ENCODE data around the gene WDR17.

Gene WDR17

DNA sequence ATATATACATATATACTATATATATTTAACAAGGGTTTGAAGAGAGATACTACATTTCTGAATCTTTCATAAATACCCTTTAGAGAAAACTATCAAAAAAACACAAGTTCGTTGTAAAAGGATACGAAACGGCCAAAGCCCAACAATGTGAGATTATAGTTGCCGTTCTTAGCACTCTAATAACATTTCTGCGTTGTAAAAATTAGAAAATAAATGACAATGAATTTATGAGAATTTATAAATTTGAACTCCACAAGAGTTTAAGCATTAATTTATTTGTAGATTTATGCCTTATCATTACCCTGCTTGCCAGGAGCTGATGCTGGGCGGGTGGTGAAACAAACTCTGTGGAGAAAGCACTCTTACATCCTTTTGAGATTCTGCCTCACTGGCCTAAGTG is 1.1 kb downstream of the WDR17 start:
- no peak for DNase-seq (ENCODE audit: extremely low read depth, low read depth)
- H3K4me3 ChIP-seq (replicated peaks; ENCODE audit: low read depth, low read length), result no peak overlapping the region
- TF ChIP-seq, protein P1, sequence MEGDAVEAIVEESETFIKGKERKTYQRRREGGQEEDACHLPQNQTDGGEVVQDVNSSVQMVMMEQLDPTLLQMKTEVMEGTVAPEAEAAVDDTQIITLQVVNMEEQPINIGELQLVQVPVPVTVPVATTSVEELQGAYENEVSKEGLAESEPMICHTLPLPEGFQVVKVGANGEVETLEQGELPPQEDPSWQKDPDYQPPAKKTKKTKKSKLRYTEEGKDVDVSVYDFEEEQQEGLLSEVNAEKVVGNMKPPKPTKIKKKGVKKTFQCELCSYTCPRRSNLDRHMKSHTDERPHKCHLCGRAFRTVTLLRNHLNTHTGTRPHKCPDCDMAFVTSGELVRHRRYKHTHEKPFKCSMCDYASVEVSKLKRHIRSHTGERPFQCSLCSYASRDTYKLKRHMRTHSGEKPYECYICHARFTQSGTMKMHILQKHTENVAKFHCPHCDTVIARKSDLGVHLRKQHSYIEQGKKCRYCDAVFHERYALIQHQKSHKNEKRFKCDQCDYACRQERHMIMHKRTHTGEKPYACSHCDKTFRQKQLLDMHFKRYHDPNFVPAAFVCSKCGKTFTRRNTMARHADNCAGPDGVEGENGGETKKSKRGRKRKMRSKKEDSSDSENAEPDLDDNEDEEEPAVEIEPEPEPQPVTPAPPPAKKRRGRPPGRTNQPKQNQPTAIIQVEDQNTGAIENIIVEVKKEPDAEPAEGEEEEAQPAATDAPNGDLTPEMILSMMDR (IDR thresholded peaks at IDR 0.05; ENCODE audit: low read depth, low read length, missing control alignments), result no peak

DNA sequence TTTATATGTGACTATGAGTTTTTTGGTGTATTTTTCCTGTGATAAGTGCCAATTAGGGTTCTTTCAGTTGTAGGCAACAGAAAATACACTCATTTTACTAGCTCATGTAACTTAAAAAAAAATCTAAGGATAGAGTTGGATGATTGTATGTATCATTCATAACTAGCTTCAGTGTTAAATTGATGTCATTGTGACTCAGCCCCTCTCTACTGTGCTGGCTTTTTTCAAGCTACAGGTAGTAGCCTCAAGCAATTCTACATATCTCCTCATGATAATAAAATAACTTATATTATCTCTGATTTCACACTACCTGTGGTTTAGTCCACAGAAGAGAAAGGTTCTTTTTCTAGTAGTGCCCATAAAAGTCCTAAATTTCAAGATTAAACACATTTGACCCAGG is 11.9 kb downstream of the WDR17 start:
- H3K4me3 ChIP-seq (replicated peaks; ENCODE audit: low read depth, low read length), result no peak overlapping the region
- DNase-seq (ENCODE audit: extremely low read depth, low read depth), result no peak
- TF ChIP-seq, protein P1 (IDR thresholded peaks at IDR 0.05; ENCODE audit: low read depth, low read length, missing control alignments), result no peak

DNA sequence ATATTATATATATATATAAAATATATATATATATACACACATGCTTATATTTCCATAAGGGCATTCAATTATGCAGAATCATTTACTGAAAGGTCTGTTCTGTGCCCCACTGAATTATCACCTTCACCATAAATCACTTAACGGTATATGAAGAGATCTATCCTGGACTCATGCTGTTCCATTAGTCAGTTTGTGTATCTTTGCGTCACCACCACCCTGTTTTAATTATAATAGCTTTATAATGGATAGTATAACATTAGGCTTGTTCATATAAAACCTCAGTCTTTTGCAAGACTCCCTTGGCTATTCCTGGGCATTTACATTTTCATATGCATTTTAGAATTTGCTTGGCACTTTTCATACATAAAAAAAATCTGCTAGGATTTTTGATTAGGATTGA is 19.1 kb downstream of the WDR17 start:
- H3K4me3 ChIP-seq (replicated peaks; ENCODE audit: low read depth, low read length), result no peak overlapping the region
- no peak for DNase-seq (ENCODE audit: extremely low read depth, low read depth)
- TF ChIP-seq, protein P1 (IDR thresholded peaks at IDR 0.05; ENCODE audit: low read depth, low read length, missing control alignments), result no peak

DNA sequence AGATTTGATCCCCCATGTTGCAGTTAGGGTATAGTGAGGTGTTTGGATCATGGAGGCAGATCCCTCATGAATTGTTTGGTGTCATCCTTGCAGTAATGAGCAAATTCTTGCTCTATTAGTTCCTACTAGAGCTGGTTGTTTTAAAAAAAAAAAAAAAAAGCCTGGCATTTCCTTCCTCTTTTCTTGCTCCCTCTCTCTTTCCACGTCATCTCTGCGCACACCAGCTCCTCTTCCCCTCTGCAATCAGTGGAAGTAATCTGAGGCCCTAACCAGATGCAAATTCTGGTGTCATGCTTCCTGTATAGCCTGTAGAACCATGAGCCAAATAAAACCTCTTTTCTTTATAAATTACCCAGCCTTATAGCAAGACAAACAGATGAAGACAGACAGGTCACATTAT is 24.5 kb downstream of the WDR17 start:
- no peak overlapping the region for H3K4me3 ChIP-seq (replicated peaks; ENCODE audit: low read depth, low read length)
- TF ChIP-seq, protein P1 (IDR thresholded peaks at IDR 0.05; ENCODE audit: low read depth, low read length, missing control alignments), result no peak
- no peak for DNase-seq (ENCODE audit: extremely low read depth, low read depth)

DNA sequence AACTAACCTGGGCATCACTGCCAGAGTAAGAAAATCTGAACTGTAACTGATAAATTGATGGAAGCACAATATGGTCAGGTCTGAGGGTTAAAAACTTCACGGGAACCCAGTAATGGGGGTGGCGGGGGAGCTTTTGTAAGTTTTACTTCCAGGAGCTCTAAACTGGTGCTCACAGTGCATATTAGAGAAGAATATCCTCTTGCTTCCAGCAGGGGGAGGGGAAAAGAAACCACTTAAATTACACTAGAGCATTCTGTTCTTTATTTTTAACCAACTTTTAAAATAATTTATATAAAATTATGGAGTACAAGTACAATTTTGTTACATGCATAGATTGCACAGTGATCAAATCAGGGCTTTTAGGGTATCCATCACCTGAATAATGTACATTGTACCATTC is 33.7 kb downstream of the WDR17 start:
- TF ChIP-seq, protein P1 (IDR thresholded peaks at IDR 0.05; ENCODE audit: low read depth, low read length, missing control alignments), result no peak
- no peak for DNase-seq (ENCODE audit: extremely low read depth, low read depth)
- H3K4me3 ChIP-seq (replicated peaks; ENCODE audit: low read depth, low read length), result no peak overlapping the region

DNA sequence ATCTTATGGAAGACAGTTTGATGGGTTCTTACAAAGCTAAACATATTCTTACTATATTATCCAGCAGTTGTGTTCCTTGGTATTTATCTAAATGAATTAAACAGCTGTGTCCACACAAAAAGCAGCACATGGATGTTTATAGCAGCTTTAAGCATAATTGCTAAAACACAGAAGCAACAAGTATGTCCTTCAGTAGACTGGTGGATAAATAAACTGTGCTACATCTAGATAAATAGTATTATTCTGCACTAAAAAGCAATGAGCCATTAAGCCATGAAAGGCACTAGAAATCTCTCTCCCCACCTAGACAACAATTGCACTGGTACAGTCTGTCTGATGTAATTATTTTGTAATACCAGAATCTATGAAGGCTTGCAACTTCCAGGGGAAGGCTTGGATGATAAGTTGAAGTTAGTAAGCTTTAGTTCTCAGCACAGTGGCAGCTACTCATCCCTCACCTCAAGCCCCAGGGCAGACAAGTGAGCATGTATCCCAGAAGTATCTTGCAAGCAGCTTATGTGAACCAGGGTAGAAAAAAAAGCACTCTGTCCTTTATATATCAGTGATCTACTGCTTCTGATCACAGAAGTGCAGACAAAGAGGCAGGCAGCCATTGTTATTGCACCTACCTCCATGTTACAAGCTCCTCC is 36.9 kb downstream of the WDR17 start:
- DNase-seq (ENCODE audit: extremely low read depth, low read depth), result no peak
- no peak overlapping the region for H3K4me3 ChIP-seq (replicated peaks; ENCODE audit: low read depth, low read length)
- TF ChIP-seq, protein P1 (IDR thresholded peaks at IDR 0.05; ENCODE audit: low read depth, low read length, missing control alignments), result no peak

DNA sequence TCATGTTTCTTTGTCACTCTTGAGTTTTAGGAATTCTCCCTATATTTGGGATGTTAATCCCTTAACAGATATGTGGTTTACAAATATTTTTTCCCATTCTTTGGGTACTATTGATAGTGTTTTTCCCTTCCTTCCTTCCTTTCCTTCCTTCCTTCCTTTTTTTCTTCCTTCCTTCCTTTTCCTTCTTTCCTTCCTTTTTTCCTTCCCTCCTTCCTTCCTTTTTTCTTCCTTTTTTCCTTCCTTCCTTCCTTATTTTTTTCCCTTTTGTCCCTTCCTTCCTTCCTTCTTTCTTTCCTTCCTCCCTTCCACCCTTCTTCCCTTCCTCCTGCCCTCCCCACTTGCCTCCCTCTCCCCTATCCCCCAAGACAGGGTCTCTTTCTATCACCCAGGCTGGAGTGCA is 42.1 kb downstream of the WDR17 start:
- no peak overlapping the region for H3K4me3 ChIP-seq (replicated peaks; ENCODE audit: low read depth, low read length)
- no peak for DNase-seq (ENCODE audit: extremely low read depth, low read depth)
- TF ChIP-seq, protein P1 (IDR thresholded peaks at IDR 0.05; ENCODE audit: low read depth, low read length, missing control alignments), result no peak

Measured in HFF-Myc (cell line).